ENCODE measurements around the gene SEBOX.

Gene SEBOX

DNA sequence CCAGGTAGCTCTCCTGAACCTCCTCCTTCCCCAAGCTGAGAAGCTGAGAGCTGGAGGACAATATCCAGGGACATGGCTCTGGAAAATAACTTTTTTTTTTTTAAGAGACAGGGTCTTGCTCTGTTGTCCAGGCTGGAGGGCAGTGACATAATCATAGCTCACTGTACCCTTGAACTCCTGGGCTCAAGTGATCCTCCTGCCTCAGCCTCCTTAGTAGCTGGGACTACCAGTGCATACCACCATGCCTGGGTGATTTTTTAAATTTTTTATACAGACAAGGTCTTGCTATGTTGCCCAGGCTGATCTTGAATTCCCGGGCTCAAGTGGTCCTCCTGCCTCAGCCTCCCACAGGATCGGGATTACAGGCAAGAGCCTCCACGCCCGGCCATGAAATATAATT is 34.8 kb upstream of the SEBOX start:
- DNase-seq (ENCODE audit: low read depth) = no peak
- H3K4me3 ChIP-seq (replicated peaks; ENCODE audit: low read depth, low read length) = no peak overlapping the region
- TF ChIP-seq, protein P1, sequence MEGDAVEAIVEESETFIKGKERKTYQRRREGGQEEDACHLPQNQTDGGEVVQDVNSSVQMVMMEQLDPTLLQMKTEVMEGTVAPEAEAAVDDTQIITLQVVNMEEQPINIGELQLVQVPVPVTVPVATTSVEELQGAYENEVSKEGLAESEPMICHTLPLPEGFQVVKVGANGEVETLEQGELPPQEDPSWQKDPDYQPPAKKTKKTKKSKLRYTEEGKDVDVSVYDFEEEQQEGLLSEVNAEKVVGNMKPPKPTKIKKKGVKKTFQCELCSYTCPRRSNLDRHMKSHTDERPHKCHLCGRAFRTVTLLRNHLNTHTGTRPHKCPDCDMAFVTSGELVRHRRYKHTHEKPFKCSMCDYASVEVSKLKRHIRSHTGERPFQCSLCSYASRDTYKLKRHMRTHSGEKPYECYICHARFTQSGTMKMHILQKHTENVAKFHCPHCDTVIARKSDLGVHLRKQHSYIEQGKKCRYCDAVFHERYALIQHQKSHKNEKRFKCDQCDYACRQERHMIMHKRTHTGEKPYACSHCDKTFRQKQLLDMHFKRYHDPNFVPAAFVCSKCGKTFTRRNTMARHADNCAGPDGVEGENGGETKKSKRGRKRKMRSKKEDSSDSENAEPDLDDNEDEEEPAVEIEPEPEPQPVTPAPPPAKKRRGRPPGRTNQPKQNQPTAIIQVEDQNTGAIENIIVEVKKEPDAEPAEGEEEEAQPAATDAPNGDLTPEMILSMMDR (IDR thresholded peaks at IDR 0.05; ENCODE audit: low read length, missing control alignments) = no peak

DNA sequence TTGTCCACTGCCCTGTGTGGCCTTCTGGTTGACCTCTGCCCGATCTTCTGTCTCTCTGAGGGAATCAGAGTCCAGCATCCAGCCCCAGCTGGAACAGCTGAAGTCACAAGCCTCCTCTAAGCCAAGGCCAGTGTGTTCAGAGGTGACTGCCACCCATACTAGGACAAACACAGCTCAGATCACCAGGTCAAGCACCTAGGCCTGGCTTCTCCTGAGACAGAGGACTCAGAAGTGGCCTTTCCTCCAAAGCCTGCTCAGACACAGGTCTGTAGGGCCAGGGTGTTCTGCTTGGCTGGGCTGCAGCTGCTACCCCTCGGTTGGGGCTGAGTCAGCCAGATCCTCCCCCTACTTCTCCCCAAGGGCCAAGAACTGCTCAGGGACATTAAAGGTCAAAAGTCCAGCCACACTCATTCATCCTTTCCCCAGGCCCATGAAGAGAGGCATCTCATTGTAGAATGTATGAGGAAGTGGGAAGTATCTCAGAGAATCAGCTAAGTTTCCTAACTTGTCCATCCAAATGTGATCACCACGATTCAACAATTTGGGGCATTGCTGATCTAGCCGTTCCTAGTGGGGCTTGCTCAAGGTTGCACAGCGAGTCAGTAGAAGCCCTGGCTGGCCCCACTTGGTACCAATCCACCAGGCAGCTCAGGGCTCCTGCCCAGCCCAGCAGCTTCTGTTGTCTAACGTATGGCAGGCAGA is 33.4 kb upstream of the SEBOX start:
- H3K4me3 ChIP-seq (replicated peaks; ENCODE audit: low read depth, low read length) = no peak overlapping the region
- no peak for DNase-seq (ENCODE audit: low read depth)
- TF ChIP-seq, protein P1 (IDR thresholded peaks at IDR 0.05; ENCODE audit: low read length, missing control alignments) = no peak

DNA sequence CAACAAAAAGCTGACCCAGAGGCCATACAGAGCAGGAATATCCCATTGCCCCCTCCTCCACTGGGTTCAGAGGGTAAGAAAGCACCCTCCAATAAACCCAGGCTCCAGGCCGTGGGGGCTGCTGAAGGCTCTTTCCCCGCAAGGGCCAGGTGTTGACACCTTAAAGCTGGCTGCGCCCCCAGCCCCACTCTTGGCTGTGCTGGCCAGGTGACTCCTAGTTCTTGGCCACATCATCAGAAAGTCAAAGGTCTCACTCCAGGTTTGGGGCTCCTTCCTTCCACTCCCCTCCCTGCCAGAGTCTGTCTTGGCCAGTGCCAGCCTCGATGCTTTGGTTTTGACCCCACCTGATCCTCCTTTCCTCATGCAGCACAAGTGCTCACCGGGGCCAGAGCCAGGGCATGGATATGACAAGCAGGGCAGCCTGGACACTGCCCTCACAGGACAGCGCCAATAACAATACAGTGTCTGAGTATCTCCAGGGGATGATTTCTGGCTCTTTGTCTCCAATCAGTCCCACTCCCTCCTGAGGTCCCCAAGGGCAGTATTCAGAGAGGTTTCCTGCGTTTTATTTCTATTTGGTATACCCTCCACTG is 32.8 kb upstream of the SEBOX start:
- no peak for DNase-seq (ENCODE audit: low read depth)
- TF ChIP-seq, protein P1 (IDR thresholded peaks at IDR 0.05; ENCODE audit: low read length, missing control alignments) = no peak
- no peak overlapping the region for H3K4me3 ChIP-seq (replicated peaks; ENCODE audit: low read depth, low read length)

DNA sequence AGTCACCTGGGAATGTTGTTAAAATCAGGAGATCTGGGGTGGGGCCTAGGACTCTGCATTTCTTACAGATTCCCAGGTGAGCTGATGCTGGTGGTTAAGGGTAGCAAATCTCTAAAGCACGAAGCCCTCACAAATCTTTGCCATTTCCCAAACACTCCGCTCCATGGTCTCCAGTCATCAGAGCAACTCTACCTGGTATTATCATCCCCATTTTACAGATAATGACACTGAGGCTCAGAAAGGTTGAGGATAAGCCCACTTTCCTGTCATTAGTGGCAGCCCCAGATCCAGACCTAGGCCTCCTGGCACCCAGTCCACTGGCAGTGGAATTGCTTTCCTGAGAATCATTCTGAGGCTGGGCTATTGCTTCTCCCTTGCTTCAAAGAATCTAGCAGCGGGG is 32.3 kb upstream of the SEBOX start:
- no peak for DNase-seq (ENCODE audit: low read depth)
- TF ChIP-seq, protein P1 (IDR thresholded peaks at IDR 0.05; ENCODE audit: low read length, missing control alignments) = no peak
- H3K4me3 ChIP-seq (replicated peaks; ENCODE audit: low read depth, low read length) = no peak overlapping the region

DNA sequence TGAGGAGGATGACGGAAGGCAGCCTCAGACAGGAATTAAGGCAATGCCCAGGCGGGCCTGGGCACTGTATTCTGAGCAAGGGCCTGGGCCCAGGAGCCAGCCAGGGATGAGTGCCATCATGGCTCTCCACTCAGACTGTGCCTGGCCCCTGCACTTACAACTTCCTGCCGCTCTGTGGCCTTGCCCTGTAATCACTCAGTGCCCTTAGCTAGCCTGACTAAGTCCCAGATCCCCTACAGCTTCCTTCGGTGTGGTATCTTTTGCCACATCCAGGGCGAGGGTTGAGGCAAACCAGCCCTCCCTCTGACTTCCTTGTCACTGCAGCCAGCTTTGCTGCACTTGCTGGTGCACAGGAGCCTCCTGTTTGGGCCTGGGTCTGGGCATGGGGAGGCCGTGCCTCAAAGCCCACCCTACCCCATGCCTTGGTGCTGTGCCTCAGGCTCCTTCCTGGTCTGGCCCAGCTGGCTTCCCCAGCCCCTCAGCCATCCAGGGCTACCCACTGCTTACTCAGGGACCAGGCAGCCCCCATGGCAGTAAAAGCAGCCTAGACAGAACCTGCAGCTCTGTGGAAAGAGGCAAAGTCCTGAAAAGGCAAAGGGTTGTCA is 31.7 kb upstream of the SEBOX start:
- H3K4me3 ChIP-seq (replicated peaks; ENCODE audit: low read depth, low read length) = no peak overlapping the region
- TF ChIP-seq, protein P1 (IDR thresholded peaks at IDR 0.05; ENCODE audit: low read length, missing control alignments) = no peak

DNA sequence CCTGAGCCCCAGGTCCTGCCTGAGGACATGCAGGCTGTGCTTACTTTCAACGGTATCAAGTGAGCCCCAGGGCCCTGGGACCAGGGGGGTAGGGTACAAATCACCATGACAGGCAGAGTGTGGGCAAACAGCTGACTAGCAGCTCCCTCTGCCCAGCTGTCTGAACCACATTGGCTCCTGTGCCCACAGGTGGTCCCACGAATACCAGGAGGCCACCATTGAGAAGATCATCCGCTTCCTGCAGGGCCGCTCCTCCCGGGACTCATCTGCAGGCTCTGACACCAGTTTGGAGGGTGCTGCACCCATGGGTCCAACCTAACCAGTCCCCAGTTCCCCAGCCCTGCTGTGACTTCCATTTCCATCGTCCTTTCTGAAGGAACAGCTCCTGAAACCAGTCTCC is 31.0 kb upstream of the SEBOX start:
- H3K4me3 ChIP-seq (replicated peaks; ENCODE audit: low read depth, low read length) = no peak overlapping the region
- TF ChIP-seq, protein P1 (IDR thresholded peaks at IDR 0.05; ENCODE audit: low read length, missing control alignments) = no peak
- no peak for DNase-seq (ENCODE audit: low read depth)

More for the DNA sequence above, 31.7 kb upstream of the SEBOX start:
- no peak for DNase-seq (ENCODE audit: low read depth)
